ENCODE measurements around the gene GIMAP5.
A peak's percentile ranks its signal among the peaks of the same experiment; 100 is the strongest.

GIMAP5 gene

DNA sequence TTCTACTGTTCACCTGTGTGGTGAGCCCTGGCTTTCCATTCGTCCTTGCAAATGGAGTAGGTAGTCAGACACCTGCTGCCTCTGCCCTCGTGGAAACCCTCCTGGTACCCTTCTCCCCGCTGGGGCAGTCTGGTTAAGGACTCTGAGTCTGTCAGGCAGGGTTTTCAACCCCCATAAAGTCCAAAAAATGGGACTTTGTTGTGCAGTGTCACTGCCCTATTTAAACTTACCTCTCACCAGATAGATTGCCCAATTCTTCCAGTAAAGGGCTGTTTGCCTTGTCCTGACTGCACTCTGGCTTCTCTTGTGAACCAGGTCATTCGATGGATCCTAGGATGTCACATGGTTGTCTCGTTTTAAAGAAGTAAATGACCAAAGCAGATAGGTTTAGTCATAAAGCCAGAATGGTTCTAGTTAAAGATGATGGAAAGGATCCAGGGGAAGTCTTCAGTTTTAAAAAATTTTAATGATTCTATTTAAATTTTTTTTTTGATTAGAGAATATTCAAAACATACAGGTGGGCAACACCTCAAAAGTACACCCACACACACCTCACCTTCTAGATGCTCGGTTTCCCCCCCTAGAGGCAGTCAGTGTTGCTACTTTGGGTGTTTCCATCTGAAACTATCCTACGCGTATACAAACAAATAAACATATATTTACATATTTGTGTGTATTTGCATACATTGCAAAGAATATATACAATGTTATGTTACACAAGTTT is 41.0 kb downstream of the GIMAP5 start:
- Histone ChIP-seq H3K27ac (ENCODE audit: low read length) (no peak overlapping the region), H3K9me3 (ENCODE audit: control insufficient read depth in 1 of 2, low read length in 2 of 2) (no peaks in the 10 kb centered on the region), H3K36me3 (ENCODE audit: control insufficient read depth in 1 of 2, insufficient read depth in 2 of 2, low read length in 2 of 2) (no peaks in the 10 kb centered on the region), H3K4me1 (ENCODE audit: control insufficient read depth in 1 of 2, insufficient read depth in 2 of 2, low read length in 2 of 2) (peaks cover 0 to 7% of the 10 kb centered on the region in 2 donors), H3K27me3 (ENCODE audit: low read depth, low read length) (no peaks in the 10 kb centered on the region), H3K4me3 (ENCODE audit: low read depth in 1 of 2, low read length in 2 of 2) (no peak overlapping the region)

- H3K4me3 ChIP-seq (ENCODE audit: low read depth in 1 of 2, low read length in 2 of 2) = no peak overlapping the region
- H3K9me3 ChIP-seq (ENCODE audit: control insufficient read depth in 1 of 2, low read length in 2 of 2) = no peaks in the 10 kb centered on the region
- no peaks in the 10 kb centered on the region for H3K36me3 ChIP-seq (ENCODE audit: control insufficient read depth in 1 of 2, insufficient read depth in 2 of 2, low read length in 2 of 2)
- H3K27me3 ChIP-seq (ENCODE audit: low read depth, low read length) = no peaks in the 10 kb centered on the region
- peaks cover 0 to 8% of the 10 kb centered on the region in 2 donors for H3K4me1 ChIP-seq (ENCODE audit: control insufficient read depth in 1 of 2, insufficient read depth in 2 of 2, low read length in 2 of 2)
- no peak overlapping the region for H3K27ac ChIP-seq (ENCODE audit: low read length)
Measured at GRCh38 chr7:150778738-150779301, 41.6 kb downstream of the GIMAP5 start.

GRCh38 chr7:150780292-150780691 is 43.1 kb downstream of the GIMAP5 start:
- no peaks in the 10 kb centered on the region for H3K27me3 ChIP-seq (ENCODE audit: low read depth, low read length)
- H3K4me1 ChIP-seq (ENCODE audit: control insufficient read depth in 1 of 2, insufficient read depth in 2 of 2, low read length in 2 of 2) = peaks cover 9 to 15% of the 10 kb centered on the region in 2 donors
- H3K4me3 ChIP-seq (ENCODE audit: low read depth in 1 of 2, low read length in 2 of 2) = no peak overlapping the region
- no peaks in the 10 kb centered on the region for H3K9me3 ChIP-seq (ENCODE audit: control insufficient read depth in 1 of 2, low read length in 2 of 2)
- no peaks in the 10 kb centered on the region for H3K36me3 ChIP-seq (ENCODE audit: control insufficient read depth in 1 of 2, insufficient read depth in 2 of 2, low read length in 2 of 2)
- peak overlapping the region; percentile 32 for H3K27ac ChIP-seq (ENCODE audit: low read length)

DNA sequence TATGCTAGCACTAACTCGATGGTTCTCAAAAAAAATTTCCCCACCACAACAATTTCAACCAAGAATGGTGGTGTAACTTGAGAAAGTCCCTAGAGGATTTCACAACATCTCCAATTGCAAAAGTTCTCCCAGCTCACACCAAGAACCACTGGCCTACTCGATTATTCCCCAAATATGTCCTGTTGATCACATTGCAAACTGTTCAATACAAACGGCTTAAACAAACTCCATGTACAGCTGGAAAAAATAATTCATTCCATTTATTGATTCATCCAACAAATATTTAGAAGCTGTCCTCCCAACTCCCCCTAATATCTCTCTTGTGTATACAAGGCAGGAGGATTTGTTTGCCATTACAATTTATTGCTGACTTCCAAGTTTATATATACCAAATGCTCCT is 43.9 kb downstream of the GIMAP5 start:
- H3K4me1 ChIP-seq (ENCODE audit: control insufficient read depth in 1 of 2, insufficient read depth in 2 of 2, low read length in 2 of 2) = peaks cover 9 to 22% of the 10 kb centered on the region in 2 donors
- no peaks in the 10 kb centered on the region for H3K9me3 ChIP-seq (ENCODE audit: control insufficient read depth in 1 of 2, low read length in 2 of 2)
- peak overlapping the region; percentile 32 for H3K27ac ChIP-seq (ENCODE audit: low read length)
- no peaks in the 10 kb centered on the region for H3K27me3 ChIP-seq (ENCODE audit: low read depth, low read length)
- no peaks in the 10 kb centered on the region for H3K36me3 ChIP-seq (ENCODE audit: control insufficient read depth in 1 of 2, insufficient read depth in 2 of 2, low read length in 2 of 2)
- H3K4me3 ChIP-seq (ENCODE audit: low read depth in 1 of 2, low read length in 2 of 2) = no peak overlapping the region

- Histone ChIP-seq H3K9me3 (ENCODE audit: control insufficient read depth in 1 of 2, low read length in 2 of 2) (no peaks in the 10 kb centered on the region), H3K27ac (ENCODE audit: low read length) (peak overlapping the region; percentile 32)
Measured at GRCh38 chr7:150781961-150782360, 44.7 kb downstream of the GIMAP5 start.

DNA sequence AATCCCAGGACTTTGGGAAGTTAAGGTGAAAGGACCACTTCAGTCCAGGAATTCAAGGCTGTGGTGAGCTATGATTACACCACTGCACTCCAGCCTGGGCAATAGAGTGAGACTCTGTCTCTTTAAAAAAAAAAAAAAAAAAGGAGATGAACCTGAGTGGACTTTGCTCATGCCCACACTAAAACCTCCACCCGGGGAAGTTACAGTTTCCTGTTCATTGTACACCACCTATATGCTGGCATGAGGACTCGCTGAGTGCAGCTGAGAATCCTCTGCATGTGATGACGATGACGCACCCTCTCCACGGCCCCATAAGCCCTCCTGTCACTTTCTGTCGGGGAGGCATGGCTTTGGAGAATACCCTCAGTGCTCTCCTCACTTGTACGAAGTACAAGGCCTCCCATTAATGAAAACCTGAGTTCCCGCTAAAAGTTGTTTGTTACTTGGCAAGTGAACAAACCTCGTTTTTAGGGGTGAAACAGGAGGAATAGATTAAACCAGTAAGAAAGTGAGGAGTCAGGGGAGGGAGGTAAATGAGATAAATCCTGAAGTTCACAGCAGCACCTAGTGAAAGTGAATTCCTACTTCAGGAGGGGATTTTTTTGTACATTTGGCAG is 47.0 kb downstream of the GIMAP5 start:
- H3K36me3 ChIP-seq (ENCODE audit: control insufficient read depth in 1 of 2, insufficient read depth in 2 of 2, low read length in 2 of 2) = no peaks in the 10 kb centered on the region
- no peak overlapping the region for H3K4me3 ChIP-seq (ENCODE audit: low read depth in 1 of 2, low read length in 2 of 2)

More at GRCh38 chr7:150781961-150782360, 44.7 kb downstream of the GIMAP5 start:
- no peak overlapping the region for H3K4me3 ChIP-seq (ENCODE audit: low read depth in 1 of 2, low read length in 2 of 2)
- no peaks in the 10 kb centered on the region for H3K36me3 ChIP-seq (ENCODE audit: control insufficient read depth in 1 of 2, insufficient read depth in 2 of 2, low read length in 2 of 2)
- peaks cover 11 to 25% of the 10 kb centered on the region in 2 donors for H3K4me1 ChIP-seq (ENCODE audit: control insufficient read depth in 1 of 2, insufficient read depth in 2 of 2, low read length in 2 of 2)
- H3K27me3 ChIP-seq (ENCODE audit: low read depth, low read length) = no peaks in the 10 kb centered on the region

DNA sequence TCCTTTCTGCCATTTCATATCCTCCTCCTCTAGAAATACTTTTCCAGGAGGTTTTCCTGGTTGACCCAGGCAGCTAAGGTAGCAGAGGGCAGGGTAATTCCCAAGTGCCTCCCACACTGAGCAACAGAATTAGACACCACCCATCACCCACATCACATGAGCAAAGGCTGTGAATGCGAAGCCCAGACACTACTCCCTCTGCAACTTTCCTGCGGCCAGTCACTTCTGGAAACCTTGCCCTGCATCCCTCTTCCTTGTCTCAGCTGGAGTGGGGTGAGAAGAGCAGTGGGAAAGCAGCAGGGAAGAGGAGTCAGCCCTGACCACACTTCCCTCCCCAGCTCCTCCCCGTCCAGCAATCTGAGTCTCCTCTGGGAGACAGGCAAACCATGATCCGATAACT is 47.7 kb downstream of the GIMAP5 start:
- H3K27me3 ChIP-seq (ENCODE audit: low read depth, low read length) = no peaks in the 10 kb centered on the region
- no peaks in the 10 kb centered on the region for H3K9me3 ChIP-seq (ENCODE audit: control insufficient read depth in 1 of 2, low read length in 2 of 2)
- H3K4me1 ChIP-seq (ENCODE audit: control insufficient read depth in 1 of 2, insufficient read depth in 2 of 2, low read length in 2 of 2) = peaks cover 31 to 34% of the 10 kb centered on the region in 2 donors
- H3K27ac ChIP-seq (ENCODE audit: low read length) = peak overlapping the region; percentile 81
- H3K36me3 ChIP-seq (ENCODE audit: control insufficient read depth in 1 of 2, insufficient read depth in 2 of 2, low read length in 2 of 2) = no peaks in the 10 kb centered on the region
- no peak overlapping the region for H3K4me3 ChIP-seq (ENCODE audit: low read depth in 1 of 2, low read length in 2 of 2)

More for the DNA sequence above, 47.0 kb downstream of the GIMAP5 start:
- H3K27ac ChIP-seq (ENCODE audit: low read length) = peak overlapping the region; percentile 81
- peaks cover 32 to 34% of the 10 kb centered on the region in 2 donors for H3K4me1 ChIP-seq (ENCODE audit: control insufficient read depth in 1 of 2, insufficient read depth in 2 of 2, low read length in 2 of 2)
- no peaks in the 10 kb centered on the region for H3K27me3 ChIP-seq (ENCODE audit: low read depth, low read length)
- no peaks in the 10 kb centered on the region for H3K9me3 ChIP-seq (ENCODE audit: control insufficient read depth in 1 of 2, low read length in 2 of 2)

DNA sequence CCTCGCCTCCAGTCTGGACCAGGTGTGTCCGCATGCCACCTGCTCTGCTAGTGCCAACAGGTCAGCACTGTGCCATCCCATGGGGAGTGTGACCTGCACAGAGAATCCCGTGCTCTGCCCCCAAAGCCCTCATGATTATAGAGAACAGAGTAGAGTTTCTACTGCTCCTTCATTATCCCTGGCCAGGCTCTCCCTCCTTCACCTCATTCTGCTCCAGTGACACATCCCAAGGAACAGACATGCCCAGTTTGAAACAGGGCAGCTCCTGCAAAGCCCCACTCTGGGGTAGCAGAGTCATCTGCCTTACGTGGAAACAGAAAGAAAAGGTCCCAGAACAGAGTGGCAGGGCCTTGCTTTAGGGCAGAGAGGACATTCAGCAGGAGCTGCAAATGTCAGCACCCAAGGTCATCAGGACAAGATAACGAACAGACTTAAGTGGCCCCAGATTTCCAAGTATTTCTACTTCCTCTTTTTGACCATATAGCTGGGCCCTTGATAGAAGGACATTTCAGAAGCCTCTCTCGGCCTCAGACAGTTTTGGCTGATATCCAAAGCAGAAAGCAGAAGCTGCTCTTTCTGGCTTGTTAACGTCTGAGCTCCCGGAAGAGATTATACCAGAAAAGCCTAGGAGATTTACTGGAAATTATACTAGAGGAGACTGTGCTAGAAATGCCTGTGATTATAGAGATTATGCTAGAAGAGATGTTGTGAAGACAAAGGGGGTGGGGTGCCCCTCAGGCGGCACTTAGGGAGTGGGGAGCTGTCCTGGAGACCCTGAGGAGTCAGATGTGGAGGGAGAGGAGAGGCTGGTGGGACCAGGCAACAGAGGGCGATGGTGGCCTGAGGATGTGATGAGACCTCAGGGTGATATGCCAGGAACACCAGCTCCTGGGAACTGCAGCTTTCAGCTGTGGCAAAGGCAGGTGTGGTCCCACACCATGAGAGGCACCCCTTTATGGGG is 50.4 kb downstream of the GIMAP5 start:
- Histone ChIP-seq H3K27me3 (ENCODE audit: low read depth, low read length) (no peaks in the 10 kb centered on the region), H3K4me1 (ENCODE audit: control insufficient read depth in 1 of 2, insufficient read depth in 2 of 2, low read length in 2 of 2) (peaks cover 31 to 34% of the 10 kb centered on the region in 2 donors), H3K27ac (ENCODE audit: low read length) (peak overlapping the region; percentile 82), H3K9me3 (ENCODE audit: control insufficient read depth in 1 of 2, low read length in 2 of 2) (no peaks in the 10 kb centered on the region), H3K4me3 (ENCODE audit: low read depth in 1 of 2, low read length in 2 of 2) (peak overlapping the region in 1 of 2 donors; percentile 27), H3K36me3 (ENCODE audit: control insufficient read depth in 1 of 2, insufficient read depth in 2 of 2, low read length in 2 of 2) (peaks cover 10% of the 10 kb centered on the region in 2 donors)

DNA sequence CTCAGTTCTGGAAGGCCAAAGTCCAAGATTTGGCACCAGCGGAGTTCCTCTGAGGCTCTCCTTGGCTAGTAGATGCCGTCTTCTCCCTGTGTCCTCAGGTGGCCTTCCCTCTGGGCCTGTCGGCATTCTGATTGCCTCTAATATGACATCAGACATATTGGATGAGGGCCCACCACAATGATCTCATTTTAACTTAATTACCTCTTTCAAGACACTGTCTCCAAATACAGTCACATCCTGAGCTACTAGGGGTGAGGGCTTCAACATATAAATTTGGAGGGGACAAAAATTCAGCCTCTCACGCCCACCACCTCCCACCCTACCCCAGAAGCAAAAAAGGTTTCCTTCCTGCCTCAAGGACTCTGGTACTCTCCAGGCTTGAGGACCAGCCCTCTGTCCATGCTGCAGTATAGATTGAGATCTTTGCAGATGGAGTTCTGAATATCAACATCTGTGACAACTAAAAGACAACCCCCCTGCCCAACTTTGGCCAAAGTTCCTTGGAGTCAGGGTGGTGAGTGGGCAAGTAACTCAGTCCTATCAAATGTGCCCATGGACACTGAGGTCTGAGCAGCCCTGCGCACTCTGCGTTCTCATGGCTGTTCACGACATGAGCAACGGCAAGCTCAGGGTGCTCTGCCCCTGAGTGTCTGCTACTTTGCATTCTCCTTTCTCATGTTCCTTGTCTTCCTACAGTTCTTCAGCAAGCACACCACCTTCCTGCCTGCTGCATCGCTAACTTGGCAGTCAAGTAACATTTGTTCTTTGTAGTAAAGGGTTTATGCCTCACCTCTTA is 51.5 kb downstream of the GIMAP5 start:
- no peak overlapping the region for H3K4me3 ChIP-seq (ENCODE audit: low read depth in 1 of 2, low read length in 2 of 2)
- no peaks in the 10 kb centered on the region for H3K9me3 ChIP-seq (ENCODE audit: control insufficient read depth in 1 of 2, low read length in 2 of 2)
- H3K36me3 ChIP-seq (ENCODE audit: control insufficient read depth in 1 of 2, insufficient read depth in 2 of 2, low read length in 2 of 2) = peaks cover 10 to 16% of the 10 kb centered on the region in 2 donors
- peak overlapping the region; percentile 82 for H3K27ac ChIP-seq (ENCODE audit: low read length)
- H3K4me1 ChIP-seq (ENCODE audit: control insufficient read depth in 1 of 2, insufficient read depth in 2 of 2, low read length in 2 of 2) = peaks cover 31 to 34% of the 10 kb centered on the region in 2 donors
- no peaks in the 10 kb centered on the region for H3K27me3 ChIP-seq (ENCODE audit: low read depth, low read length)

DNA sequence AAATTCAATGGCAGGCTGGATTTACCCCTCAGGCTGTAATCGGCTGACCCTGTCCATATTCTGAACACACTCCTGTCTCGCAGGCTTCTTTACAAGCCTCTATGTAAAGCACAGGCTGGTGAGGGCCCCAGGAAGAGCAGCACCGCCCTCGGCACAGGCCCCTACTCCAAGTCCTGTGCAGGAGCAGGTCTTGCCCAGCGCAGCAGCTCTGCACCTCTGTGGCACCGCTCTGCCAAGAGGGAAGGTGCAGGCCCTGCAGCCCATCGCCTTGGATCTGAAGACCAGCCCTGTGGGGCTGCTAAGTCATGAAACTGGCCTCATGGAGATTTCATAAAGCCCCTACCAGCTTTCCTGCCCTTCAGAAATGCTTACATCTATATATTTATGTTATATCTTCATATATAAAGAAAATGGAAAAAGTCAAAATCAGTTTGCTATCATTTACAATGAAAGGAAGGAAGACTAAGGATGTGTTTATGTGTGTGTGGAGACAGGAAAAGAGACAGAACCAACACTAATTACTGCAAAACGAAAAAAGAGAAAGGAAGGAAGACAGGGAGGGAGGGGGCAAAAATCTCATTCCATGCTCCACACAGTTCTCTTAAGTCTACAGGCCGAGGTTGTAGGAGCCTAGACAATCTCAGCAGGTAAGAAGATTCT is 53.3 kb downstream of the GIMAP5 start:
- Histone ChIP-seq H3K4me3 (ENCODE audit: low read depth in 1 of 2, low read length in 2 of 2) (no peak overlapping the region), H3K27ac (ENCODE audit: low read length) (no peak overlapping the region), H3K9me3 (ENCODE audit: control insufficient read depth in 1 of 2, low read length in 2 of 2) (no peaks in the 10 kb centered on the region), H3K4me1 (ENCODE audit: control insufficient read depth in 1 of 2, insufficient read depth in 2 of 2, low read length in 2 of 2) (peaks cover 21 to 25% of the 10 kb centered on the region in 2 donors), H3K27me3 (ENCODE audit: low read depth, low read length) (no peaks in the 10 kb centered on the region), H3K36me3 (ENCODE audit: control insufficient read depth in 1 of 2, insufficient read depth in 2 of 2, low read length in 2 of 2) (peaks cover 10 to 21% of the 10 kb centered on the region in 2 donors)

Data from muscle layer of duodenum (tissue), 2 donors.